Measurements from ENCODE around the gene VWA2. TPM values are rescaled to one million over a fixed set of nuclear protein-coding genes. Genes with fewer than 3 reads are reported as not detected.

VWA2 gene
- total and polyA plus RNA-seq, 12 donors = 0.01 to 0.09 TPM; not detected in 10

DNA sequence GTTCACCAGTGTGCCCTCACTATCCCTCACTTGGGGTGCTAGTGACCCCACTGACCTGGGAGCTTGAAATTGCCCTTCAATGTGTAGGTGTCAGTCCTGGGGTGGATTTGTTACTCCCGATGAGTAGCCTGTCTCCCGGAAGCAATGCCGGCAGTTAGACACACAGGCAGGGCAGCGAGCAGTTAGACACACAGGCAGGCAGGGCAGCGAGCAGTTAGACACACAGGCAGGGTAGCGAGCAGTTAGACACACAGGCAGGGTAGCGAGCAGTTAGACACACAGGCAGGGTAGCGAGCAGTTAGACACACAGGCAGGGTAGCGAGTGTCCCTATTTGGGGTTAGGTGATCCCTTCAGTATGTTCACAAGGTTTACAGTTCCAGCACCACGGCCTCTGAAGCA is 44.0 kb downstream of the VWA2 start:
- Histone ChIP-seq H3K36me3 (no peaks in the 10 kb centered on the region), H3K27me3 (peaks cover 0 to 3% (median 0%) of the 10 kb centered on the region in 7 donors), H3K4me3 (no peak overlapping the region), H3K9me3 (no peaks in the 10 kb centered on the region), H3K4me1 (peaks cover 0 to 10% (median 0%) of the 10 kb centered on the region in 9 donors), H3K27ac (no peak overlapping the region)
- ATAC-seq = no peak
- no peak for DNase-seq
- TF ChIP-seq, protein P1, sequence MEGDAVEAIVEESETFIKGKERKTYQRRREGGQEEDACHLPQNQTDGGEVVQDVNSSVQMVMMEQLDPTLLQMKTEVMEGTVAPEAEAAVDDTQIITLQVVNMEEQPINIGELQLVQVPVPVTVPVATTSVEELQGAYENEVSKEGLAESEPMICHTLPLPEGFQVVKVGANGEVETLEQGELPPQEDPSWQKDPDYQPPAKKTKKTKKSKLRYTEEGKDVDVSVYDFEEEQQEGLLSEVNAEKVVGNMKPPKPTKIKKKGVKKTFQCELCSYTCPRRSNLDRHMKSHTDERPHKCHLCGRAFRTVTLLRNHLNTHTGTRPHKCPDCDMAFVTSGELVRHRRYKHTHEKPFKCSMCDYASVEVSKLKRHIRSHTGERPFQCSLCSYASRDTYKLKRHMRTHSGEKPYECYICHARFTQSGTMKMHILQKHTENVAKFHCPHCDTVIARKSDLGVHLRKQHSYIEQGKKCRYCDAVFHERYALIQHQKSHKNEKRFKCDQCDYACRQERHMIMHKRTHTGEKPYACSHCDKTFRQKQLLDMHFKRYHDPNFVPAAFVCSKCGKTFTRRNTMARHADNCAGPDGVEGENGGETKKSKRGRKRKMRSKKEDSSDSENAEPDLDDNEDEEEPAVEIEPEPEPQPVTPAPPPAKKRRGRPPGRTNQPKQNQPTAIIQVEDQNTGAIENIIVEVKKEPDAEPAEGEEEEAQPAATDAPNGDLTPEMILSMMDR (IDR thresholded peaks at IDR 0.05) = no peak
- 95 to 96% methylated on average over 10 of the region's 10 CpGs for WGBS, 2 donors
- intact Hi-C loops (cut with DNase I) = no loop called here

DNA sequence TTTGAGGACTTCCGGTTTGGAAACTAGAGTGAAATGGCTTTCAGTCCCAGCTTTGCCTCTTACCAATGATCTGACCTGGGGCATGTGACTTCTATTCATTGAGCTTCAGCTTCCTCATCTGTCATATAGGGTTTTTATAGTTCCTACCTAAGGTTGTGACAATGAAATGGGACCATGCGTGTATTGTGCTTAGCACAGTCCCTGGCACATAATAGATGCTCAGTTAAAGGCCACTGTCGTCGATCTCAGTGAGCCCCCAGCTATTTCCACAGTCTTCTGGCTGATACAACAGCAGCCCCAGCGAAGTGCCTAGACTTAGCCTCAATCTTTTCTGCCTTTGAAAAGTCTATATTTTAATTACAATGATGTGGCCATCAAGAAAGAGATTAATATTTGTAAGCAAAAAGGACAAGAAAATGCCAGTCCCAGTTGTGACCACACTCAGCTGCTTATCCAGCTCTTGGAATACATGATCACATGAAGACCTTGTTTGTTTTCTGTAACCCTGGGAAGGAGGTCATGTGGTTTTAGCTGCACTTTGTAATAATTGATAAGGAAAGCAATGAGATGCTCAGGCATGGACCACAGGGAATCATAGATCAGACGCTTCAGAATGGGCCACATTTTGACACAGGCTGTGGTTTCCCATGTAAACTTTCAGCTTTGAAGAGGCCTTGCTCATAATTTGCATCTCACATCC is 44.6 kb downstream of the VWA2 start:
- peak in 1 of 8 donors; percentile 52 for ATAC-seq

DNA sequence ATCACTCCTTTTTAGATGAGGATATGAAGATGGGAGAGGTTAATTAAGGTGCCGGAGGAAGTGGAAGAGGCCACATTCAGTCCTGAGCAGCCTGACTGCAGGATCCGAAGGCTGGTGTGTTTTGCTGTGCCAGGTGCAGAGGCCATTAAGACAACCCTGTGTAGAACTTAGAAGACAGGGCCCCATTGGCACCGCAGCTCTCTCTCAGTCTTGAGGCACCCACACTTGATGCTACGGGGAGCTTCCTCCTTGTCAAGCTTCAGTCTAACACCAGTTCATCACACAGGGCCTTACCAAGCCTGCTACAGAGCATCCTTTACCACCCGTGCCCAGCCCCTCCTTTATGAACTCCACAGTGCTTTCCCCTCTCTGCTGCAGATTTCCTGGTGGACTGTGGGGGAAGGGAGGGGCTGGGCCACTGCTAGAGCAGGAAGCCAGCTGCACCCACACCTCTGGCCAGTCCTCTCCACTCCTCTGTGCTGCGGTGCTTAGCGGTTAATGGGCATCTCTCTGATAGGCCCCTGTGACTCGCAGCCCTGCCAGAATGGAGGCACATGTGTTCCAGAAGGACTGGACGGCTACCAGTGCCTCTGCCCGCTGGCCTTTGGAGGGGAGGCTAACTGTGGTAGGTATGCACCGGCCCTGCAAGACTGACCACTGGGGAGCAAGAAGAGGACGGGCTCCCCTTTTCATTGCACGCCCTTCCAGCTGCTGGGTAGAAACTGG is 45.5 kb downstream of the VWA2 start:
- DNase-seq (no peak), ATAC-seq (peak in 2 of 8 donors; percentile 18 to 20)
- no peaks in the 10 kb centered on the region for H3K9me3 ChIP-seq
- H3K4me3 ChIP-seq = no peak overlapping the region
- WGBS, 2 donors = 82 to 84% methylated on average over 13 of the region's 13 CpGs
- no peaks in the 10 kb centered on the region for H3K27me3 ChIP-seq
- H3K36me3 ChIP-seq = no peaks in the 10 kb centered on the region
- TF ChIP-seq, protein P1 (IDR thresholded peaks at IDR 0.05) = no peak
- no peak overlapping the region for H3K27ac ChIP-seq
- intact Hi-C loops (cut with DNase I) = no loop called here
- peaks cover 0 to 21% (median 6%) of the 10 kb centered on the region in 9 donors for H3K4me1 ChIP-seq

More for the DNA sequence above, 44.6 kb downstream of the VWA2 start:
- Histone ChIP-seq H3K4me3 (no peak overlapping the region), H3K27ac (no peak overlapping the region), H3K36me3 (no peaks in the 10 kb centered on the region), H3K9me3 (no peaks in the 10 kb centered on the region), H3K4me1 (peaks cover 0 to 14% (median 1%) of the 10 kb centered on the region in 9 donors), H3K27me3 (peaks cover 0 to 2% (median 0%) of the 10 kb centered on the region in 7 donors)
- intact Hi-C loops (cut with DNase I) = no loop called here
- WGBS, 2 donors = 87% methylated on average over 6 of the region's 6 CpGs
- TF ChIP-seq, protein P1 (IDR thresholded peaks at IDR 0.05) = no peak
- DNase-seq = no peak

DNA sequence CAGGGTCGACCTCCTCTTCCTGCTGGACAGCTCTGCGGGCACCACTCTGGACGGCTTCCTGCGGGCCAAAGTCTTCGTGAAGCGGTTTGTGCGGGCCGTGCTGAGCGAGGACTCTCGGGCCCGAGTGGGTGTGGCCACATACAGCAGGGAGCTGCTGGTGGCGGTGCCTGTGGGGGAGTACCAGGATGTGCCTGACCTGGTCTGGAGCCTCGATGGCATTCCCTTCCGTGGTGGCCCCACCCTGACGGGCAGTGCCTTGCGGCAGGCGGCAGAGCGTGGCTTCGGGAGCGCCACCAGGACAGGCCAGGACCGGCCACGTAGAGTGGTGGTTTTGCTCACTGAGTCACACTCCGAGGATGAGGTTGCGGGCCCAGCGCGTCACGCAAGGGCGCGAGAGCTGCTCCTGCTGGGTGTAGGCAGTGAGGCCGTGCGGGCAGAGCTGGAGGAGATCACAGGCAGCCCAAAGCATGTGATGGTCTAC is 46.9 kb downstream of the VWA2 start:
- Histone ChIP-seq H3K4me1 (peaks cover 0 to 21% (median 6%) of the 10 kb centered on the region in 9 donors), H3K4me3 (no peak overlapping the region), H3K9me3 (no peaks in the 10 kb centered on the region), H3K27me3 (no peaks in the 10 kb centered on the region), H3K27ac (no peak overlapping the region), H3K36me3 (no peaks in the 10 kb centered on the region)
- WGBS, 2 donors = 86 to 87% methylated on average over 31 of the region's 31 CpGs
- ATAC-seq (peak in 2 of 8 donors; percentile 4 to 10), DNase-seq (no peak)
- TF ChIP-seq, protein P1 (IDR thresholded peaks at IDR 0.05) = no peak
- intact Hi-C loops (cut with DNase I) = no loop called here
